Measurements from ENCODE around the gene ENHO. TPM values are rescaled to one million over a fixed set of nuclear protein-coding genes. Genes with fewer than 3 reads are reported as not detected.

ENHO gene
- total RNA-seq = 1 to 10 TPM in 2 of 4 donors, not detected in 2; 1.5 to 1.9 TPM

DNA sequence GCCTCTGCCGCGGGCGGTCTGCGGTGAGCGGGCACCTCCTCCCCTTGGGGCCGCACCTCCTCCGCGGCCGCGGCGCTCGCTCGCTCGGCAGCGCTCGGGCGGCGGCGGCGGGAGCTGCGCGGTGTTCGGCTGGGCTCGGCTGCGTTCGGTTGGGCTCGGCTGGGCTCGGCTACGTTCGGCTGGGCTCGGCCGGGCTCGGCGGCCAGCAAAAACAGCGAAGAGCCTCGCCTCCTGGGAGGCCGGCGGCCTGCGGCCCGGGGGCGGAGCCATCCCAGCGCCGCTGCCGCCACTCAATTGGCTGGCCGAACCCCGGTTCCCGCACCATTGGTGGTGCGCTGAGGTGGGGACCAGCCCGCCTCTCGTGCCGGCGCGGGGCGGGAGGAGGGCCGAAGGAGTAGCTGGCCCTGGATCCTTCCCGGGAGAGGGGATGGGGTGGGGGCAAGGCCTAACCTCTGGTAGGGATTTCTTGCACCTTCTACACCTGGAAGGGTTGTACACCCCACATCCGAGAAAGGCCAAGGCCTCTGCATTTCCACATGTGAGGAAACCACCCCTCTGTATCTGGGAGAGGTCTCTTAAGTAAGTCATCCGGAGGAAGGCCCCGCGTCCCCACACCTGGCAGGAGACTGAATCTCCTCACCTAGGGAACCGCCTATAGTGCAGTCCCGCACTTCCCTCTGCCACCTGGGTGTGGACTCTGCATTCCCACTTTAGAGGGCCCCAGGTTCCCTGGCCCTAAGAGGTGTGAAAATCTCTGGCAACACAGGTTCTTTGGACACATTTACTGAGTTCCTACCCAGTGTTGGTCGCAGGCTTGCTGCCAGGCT, at the start of gene ENHO:
Gene ENHO, minus strand, starts transcription at position 20 of the 827 bp plus-strand sequence. CDS start 1,295 bp downstream, outside the sequence.
- TF ChIP-seq CTCF (IDR thresholded peaks at IDR 0.05; ENCODE audit: low read depth) = no peak

DNA sequence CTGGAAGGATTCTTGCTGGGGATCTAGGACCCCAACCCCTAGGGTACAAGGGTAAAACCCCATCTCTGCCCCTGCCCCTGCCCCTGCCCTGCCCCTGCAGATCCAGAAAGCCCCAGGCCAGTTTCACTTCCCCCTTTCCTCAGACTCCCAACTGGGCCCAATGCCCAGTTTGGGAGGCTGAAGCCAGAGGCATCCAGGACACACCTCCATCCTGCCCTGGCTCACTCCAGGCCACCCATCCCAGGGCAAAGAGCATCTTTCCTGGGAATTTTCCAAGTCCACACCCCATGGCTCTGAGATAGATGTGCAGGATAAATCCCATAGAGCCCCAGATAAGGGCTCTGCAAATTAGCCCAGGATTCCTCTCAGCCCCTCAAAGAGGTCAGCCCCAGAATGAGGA, 49.3 kb upstream of the ENHO start:
- no peak for TF ChIP-seq CTCF (IDR thresholded peaks at IDR 0.05; ENCODE audit: low read depth)

DNA sequence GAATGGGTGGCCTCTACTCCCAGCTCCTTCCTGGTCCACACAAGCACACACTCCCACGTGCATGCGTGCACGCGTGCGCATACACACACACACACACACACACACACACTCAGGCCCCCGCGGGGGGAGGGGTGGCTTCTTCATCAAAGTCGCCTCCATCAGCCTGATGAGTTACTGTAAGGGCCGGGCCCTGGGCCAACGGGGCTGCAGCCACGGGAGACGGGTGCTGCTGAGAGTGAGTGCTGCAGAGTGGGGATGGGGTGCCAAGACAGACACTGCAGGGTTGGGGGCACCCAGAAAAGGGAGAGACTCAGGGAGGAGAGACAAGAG, 48.7 kb upstream of the ENHO start:
- TF ChIP-seq CTCF (IDR thresholded peaks at IDR 0.05; ENCODE audit: low read depth) = no peak

DNA sequence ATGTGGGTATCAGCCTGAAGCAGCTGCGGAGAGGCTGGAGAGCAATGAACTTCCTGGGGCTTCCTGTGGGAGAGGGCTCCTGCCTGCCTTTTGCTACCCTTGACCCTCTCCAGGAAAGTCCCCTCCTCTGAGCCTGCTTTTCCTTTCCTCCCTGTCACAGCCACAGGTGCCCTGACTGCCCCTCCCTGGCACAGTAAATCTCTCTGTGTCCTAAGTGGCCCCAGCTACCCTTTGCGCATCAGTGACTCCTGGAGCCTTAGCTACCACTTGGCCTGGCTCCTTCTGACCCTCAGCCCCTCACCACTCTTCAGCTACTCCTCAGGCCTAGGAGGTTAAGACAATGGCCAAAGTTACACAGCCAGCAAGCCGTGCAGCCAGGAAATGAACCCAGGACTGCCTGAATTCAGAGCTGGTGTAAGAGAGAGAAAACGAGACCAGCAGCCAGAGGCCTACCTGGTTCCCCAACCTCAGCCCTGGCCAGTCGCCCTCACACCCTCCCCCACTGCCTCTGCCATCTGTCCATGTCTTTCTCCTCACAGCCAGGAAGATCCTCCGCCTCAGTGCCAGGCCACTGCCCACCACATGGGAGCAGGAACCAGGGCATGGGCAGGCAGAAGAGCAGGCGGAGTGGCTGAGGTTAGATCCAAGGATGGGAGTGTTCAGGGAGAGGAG, 48.2 kb upstream of the ENHO start:
- no peak for TF ChIP-seq CTCF (IDR thresholded peaks at IDR 0.05; ENCODE audit: low read depth)

DNA sequence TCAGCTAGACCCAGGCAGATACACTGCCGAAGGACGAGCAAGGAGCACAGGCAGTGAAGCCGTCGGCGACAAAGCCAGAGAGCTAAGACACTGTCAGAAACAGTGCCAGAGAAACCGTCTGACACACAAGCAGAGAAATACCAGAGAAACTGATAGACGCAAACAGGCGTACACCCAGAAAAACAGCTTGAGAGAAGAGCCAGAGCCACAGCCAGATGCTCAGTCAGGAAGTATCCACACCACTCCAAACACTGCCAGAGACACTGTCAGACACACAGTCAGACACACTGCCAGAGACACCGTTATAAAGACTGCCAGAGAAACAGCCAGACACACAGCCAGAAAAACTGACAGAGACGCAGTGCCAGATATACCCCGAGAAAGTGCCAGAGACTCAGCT, 47.6 kb upstream of the ENHO start:
- TF ChIP-seq CTCF (IDR thresholded peaks at IDR 0.05; ENCODE audit: low read depth) = no peak

DNA sequence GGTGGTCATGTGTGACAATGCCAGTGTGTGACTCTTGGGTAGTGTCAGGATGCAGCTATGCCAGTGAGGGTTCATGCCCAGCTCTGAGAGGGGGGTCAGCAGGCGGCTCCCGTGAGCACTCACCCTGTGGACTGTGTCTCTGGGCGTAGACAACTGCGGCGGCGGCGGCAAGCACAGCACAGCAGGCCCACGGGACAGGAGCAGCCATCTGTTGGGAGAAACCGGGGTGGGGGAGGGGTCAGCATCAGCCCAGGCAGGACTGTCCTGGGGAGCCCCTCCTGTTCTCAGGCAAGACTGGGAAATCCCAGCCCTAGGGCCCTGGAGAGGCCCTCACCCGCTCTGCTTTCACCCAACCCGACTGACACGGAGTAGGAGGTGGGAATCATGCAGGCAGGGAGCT, 46.0 kb upstream of the ENHO start:
- TF ChIP-seq CTCF (IDR thresholded peaks at IDR 0.05; ENCODE audit: low read depth) = no peak

DNA sequence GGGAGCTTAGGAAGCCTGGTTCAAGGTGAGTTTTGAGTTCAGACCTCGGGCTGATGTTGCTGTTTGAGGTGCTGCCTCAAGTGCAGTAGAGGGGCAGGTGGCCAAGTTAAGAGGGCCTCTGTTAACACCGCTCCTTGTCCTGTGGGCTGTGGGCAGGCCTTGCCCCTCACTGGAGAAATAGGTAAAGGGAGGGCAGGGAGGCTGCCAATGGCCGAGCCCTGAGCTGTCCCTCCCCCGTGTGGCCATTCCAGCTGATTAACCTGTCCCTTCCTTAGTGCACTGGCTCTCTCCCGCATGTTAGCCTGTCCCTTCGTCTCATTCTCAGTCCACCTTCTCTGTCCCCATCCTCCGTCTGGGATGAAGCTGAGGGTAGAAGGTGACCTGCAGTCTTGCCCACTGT, 45.3 kb upstream of the ENHO start:
- no peak for TF ChIP-seq CTCF (IDR thresholded peaks at IDR 0.05; ENCODE audit: low read depth)
